ENCODE measurements around the gene CFAP58. TPM values are rescaled to one million over a fixed set of nuclear protein-coding genes. Genes with fewer than 3 reads are reported as not detected.

CFAP58 gene
- total RNA-seq, 1 experiment from 2014 or later = 0.63 TPM

GRCh38 chr10:104483582-104483981, 129.9 kb downstream of the CFAP58 start:
- Histone ChIP-seq H2AK5ac (ENCODE audit: insufficient read length, low read length) (no peak overlapping the region), H3K23ac (ENCODE audit: insufficient read length, low read depth, low read length) (no peak overlapping the region), H3T11ph (ENCODE audit: low read length) (no peak overlapping the region), H3K4me1 (ENCODE audit: insufficient read depth, low read length) (no peaks in the 10 kb centered on the region), H3K4me2 (ENCODE audit: insufficient read depth, insufficient read length, low read length) (no peak overlapping the region), H3K27ac (ENCODE audit: insufficient read length, low read depth, low read length) (no peak overlapping the region), H2BK5ac (ENCODE audit: insufficient read length, low read length) (no peak overlapping the region), H3K56ac (ENCODE audit: insufficient read length, low read depth, low read length) (no peak overlapping the region), H3K79me1 (ENCODE audit: insufficient read depth, low read depth, low read length, poor library complexity, severe bottlenecking) (no peaks in the 10 kb centered on the region), H2BK15ac (ENCODE audit: low read depth, low read length) (no peak overlapping the region), H2BK120ac (ENCODE audit: low read depth, low read length, poor library complexity, severe bottlenecking) (no peak overlapping the region), H2AFZ (ENCODE audit: low read length) (no peak overlapping the region), H4K5ac (ENCODE audit: insufficient read length, low read depth, low read length) (no peak overlapping the region), H4K20me1 (ENCODE audit: control insufficient read depth, insufficient read depth, insufficient read length) (no peaks in the 10 kb centered on the region), H3K9me3 (ENCODE audit: control insufficient read depth, low read depth, low read length) (no peaks in the 10 kb centered on the region), H3K14ac (ENCODE audit: insufficient read depth, low read length) (no peak overlapping the region), H3K79me2 (ENCODE audit: insufficient read depth, low read length) (no peaks in the 10 kb centered on the region), H3K23me2 (ENCODE audit: insufficient read length, low read depth, low read length, poor library complexity, severe bottlenecking) (peaks cover 3% of the 10 kb centered on the region), H2BK20ac (ENCODE audit: low read depth, low read length, poor library complexity, severe bottlenecking) (no peak overlapping the region), H2BK12ac (ENCODE audit: insufficient read length, low read depth, low read length) (no peak overlapping the region), H3K4ac (ENCODE audit: low read depth, low read length) (no peak overlapping the region), H4K8ac (replicated peaks; ENCODE audit: insufficient read length, low read depth, low read length) (no peak overlapping the region), H3K18ac (ENCODE audit: insufficient read length, low read depth, low read length) (no peak overlapping the region), H3K27me3 (ENCODE audit: insufficient read depth, low read length) (no peaks in the 10 kb centered on the region), H4K91ac (ENCODE audit: insufficient read length, low read depth, low read length) (no peak overlapping the region), H3K9ac (ENCODE audit: extremely low read depth, insufficient read length, low read length) (no peak overlapping the region)
- H3K4me1 Mint-ChIP-seq = peaks cover 8 to 21% of the 10 kb centered on the region in 2 experiments
- H3K9me3 Mint-ChIP-seq = 0 out of 5 replicates have a peak, but pooled peaks cover 0 to 3% of the 10 kb centered on the region in 2 experiments
- H3K27ac Mint-ChIP-seq = no peak overlapping the region
- H3K27me3 Mint-ChIP-seq (ENCODE audit: low read depth) = peaks cover 14% of the 10 kb centered on the region
- WGBS (ENCODE audit: extremely low coverage, insufficient read length, low lambda C conversion rate) = no CpG with 5 or more reads among the region's 6 CpGs
- no peak overlapping the region for H3K4me3 Mint-ChIP-seq
- no peak for DNase-seq
- TF ChIP-seq CTCF (conservative IDR thresholded peaks at IDR 0.05) = no peak
- peaks cover 0 to 4% (median 0%) of the 10 kb centered on the region in 3 experiments; a peak in 2 of 7 replicates for H3K36me3 Mint-ChIP-seq (ENCODE audit: insufficient read depth in 1 of 3, low read depth in 3 of 3)
